NT2/D1 (cell line): ENCODE measurements around the gene LSG1.

ENCODE experiments used
- SUZ12 ChIP-seq: IDR thresholded peaks from 2 replicates; pipeline ENCODE4 v1.6.1; 2011; ENCODE audit not compliant: insufficient read length, insufficient read depth; ENCODE audit errors: extremely low read depth
- ZNF274 ChIP-seq: IDR thresholded peaks from 2 replicates; pipeline ENCODE4 v1.6.1; 2011; ENCODE audit warnings: mild to moderate bottlenecking, low read depth, low read length

DNA sequence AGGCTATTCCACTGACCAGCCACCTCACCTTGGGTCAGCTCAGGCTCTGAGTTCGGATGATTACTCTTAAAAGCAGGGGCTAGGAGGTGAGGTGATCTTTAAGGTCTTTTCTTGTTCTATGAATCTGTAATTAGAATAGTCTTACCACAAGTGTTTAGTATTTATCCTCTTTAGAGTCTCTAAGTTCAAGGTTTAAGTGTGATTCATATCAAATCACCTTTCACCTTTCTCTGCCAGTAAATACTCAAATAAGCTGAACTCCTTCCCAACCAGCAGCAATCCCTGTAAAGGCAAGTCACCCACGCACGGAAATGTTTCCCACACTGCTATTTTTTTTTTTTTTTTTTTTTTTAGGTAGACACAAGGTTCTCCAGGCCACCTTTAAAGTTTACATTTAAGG lies 24.2 kb downstream of the LSG1 start:
- TF ChIP-seq ZNF274: no peak
- no peak for TF ChIP-seq SUZ12
